Heart left ventricle (tissue), 13 donors: ENCODE data around the gene CACNA1D.

Experiments used
- CTCF ChIP-seq, 12 donors: fragments of 200-600 bp; sonication (generic) in 4 of 12; IDR thresholded peaks; one replicate each; pipeline versions ENCODE4 v1.5.0 to v1.8.0; 2018 to 2022; ENCODE audit warnings: antibody characterized with exemption in 12 of 12, mild to moderate bottlenecking in 5 of 12
- POLR2A ChIP-seq, 2 donors: fragments of 450-650 bp; IDR thresholded peaks; one replicate each; pipeline ENCODE4 v1.6.1; 2017; ENCODE audit warnings: antibody characterized with exemption in 2 of 2, mild to moderate bottlenecking in 2 of 2, moderate library complexity in 2 of 2
- donor health status: ischemic (EF 13 %, LVEDD 7.1; RV severe dilation, severe dysfunction).
- donor health status: DM: no; HTN: yes; CAD: no.
- donor health status: DM: no; HTN: no; CAD: no.
- donor health status: ischemic (EF 25% LVEDD 6.9; RV normal size, moderate dysfunction).
- donor health status: ischemic (EF 25% LVEDD 5.7; RV mildly dilated, moderate dysfunction).
- donor health status: ischemic (EF 35%, LVEDD 5.7; RV mildly dilated, moderate dysfunction).
- donor health status: nonischemic (EF 11% LVEDD 7.7; RV severe dilation, severe dysfunction).
- donor health status: DM: yes; HTN: yes; CAD: no.
- donor health status: PGD.
- donor health status: ischemic (EF 29% LVEDD 5.4; RV normal size, mild dysfunction).
- donor health status: nonischemic (EF 23%, LVEDD 6.1; RV moderate dilation, normal function).

DNA sequence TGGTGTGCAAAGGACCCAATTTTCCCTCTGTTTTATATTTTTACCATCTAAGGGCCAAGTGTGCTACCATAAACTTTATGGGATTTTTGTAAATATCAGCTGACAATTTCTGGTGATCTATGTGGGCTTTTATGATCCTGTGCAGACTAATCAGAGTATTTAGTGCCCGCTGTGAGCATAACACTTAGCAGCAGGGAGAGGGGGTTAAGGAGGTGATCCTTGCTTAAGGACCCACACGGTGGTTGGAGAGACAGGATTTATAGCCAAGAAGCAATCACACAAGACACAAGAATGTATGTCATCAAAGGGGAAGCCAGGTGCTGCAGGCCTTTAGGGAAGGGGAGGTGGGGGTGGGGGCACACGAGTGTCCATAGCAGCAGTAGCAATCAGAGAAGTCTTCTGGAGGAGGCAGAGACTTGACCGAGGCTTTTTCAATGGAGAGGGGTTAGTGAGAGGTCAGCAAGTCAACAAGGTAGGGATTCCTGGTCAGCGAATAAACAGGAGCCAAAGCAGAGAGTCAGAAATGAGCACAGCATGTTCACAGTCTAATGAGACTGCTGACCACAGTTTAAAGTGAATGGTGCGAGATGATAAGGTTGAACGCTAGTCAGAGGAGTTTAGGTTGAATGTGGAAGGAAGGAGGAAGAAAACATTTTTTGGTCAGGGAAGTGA lies 4.5 kb upstream of the CACNA1D start:
- TF ChIP-seq CTCF (IDR thresholded peaks at IDR 0.05) (no peak), POLR2A (IDR thresholded peaks at IDR 0.05) (no peak)
